Measurements from ENCODE around the gene NTM.
"Not testable (repeated sequence)": the region's sequence is repeated elsewhere in the genome, so short reads cannot be mapped to it uniquely, and the experiment has no call there.

The NTM gene

GRCh38 chr11:132296946-132297610 is 926.7 kb downstream of the NTM start:
- DNase-seq = no peak

GRCh38 chr11:132298357-132298756 is 927.9 kb downstream of the NTM start:
- DNase-seq = no peak

- no peak for DNase-seq
These were observed 929.9 kb downstream of the NTM start for GRCh38 chr11:132300283-132300682.

- DNase-seq = no peak
These were observed 931.0 kb downstream of the NTM start for GRCh38 chr11:132301465-132301864.

GRCh38 chr11:132301900-132302299 is 931.5 kb downstream of the NTM start:
- no peak for DNase-seq

- DNase-seq = no peak
These were observed 937.0 kb downstream of the NTM start for GRCh38 chr11:132307309-132308020.

- DNase-seq = no peak
These were observed 940.3 kb downstream of the NTM start for GRCh38 chr11:132310390-132311375.

- DNase-seq = no peak
These were observed 941.3 kb downstream of the NTM start for GRCh38 chr11:132311703-132312102.

- no peak for DNase-seq
These were observed 941.7 kb downstream of the NTM start for GRCh38 chr11:132312161-132312560.

- DNase-seq = no peak
These were observed 942.3 kb downstream of the NTM start for GRCh38 chr11:132312701-132313111.

GRCh38 chr11:132314911-132315455 is 944.6 kb downstream of the NTM start:
- no peak for DNase-seq

GRCh38 chr11:132315696-132316095 is 945.3 kb downstream of the NTM start:
- DNase-seq = no peak

- no peak for DNase-seq
These were observed 948.2 kb downstream of the NTM start for GRCh38 chr11:132318421-132319157.

- not testable (repeated sequence) for DNase-seq
These were observed 949.0 kb downstream of the NTM start for GRCh38 chr11:132319419-132319818.

GRCh38 chr11:132330515-132330914 is 960.1 kb downstream of the NTM start:
- no peak for DNase-seq

- DNase-seq = no peak
These were observed 962.1 kb downstream of the NTM start for GRCh38 chr11:132332521-132332920.

GRCh38 chr11:132334769-132335280 is 964.4 kb downstream of the NTM start:
- DNase-seq = no peak

- no peak for DNase-seq
These were observed 964.9 kb downstream of the NTM start for GRCh38 chr11:132335311-132335710.

GRCh38 chr11:132336781-132337535 is 966.5 kb downstream of the NTM start:
- DNase-seq = no peak

GRCh38 chr11:132337819-132338416 is 967.5 kb downstream of the NTM start:
- no peak for DNase-seq

GRCh38 chr11:132342408-132342807 is 972.0 kb downstream of the NTM start:
- no peak for DNase-seq

All from T-helper 9 cell (primary cell).